SK-N-SH (cell line): ENCODE measurements around the gene C17orf50. TPM values are rescaled to one million over a fixed set of nuclear protein-coding genes. Genes with fewer than 3 reads are reported as not detected.

ENCODE experiments used
- CTCF ChIA-PET: fragments of 300-600, 350-600 bp; formaldehyde crosslinking; extraction: SDS; loops from one replicate; lab custom pipeline; 2021; lab: Yijun Ruan, JAX
- POLR2A ChIA-PET: fragments of 350-600 bp; sonication (Branson Sonifier 250); formaldehyde crosslinking; extraction: SDS; loops from one replicate; lab custom pipeline; 2020; ENCODE audit warnings: antibody characterized with exemption, inconsistent platforms; lab: Yijun Ruan, JAX
- DNase-seq: peaks from one replicate; pipeline ENCODE4 v3.0.0; 2012
- H2AFZ ChIP-seq: fragments of 200-600 bp; sonication (generic); 2 replicates; pipeline ENCODE4 v1.8.1; 2016; ENCODE audit warnings: antibody characterized with exemption, mild to moderate bottlenecking, low read depth
- H3F3A ChIP-seq: fragments of 200-600 bp; sonication (generic); replicated peaks from 2 replicates; pipeline ENCODE3; 2016; ENCODE audit warnings: antibody characterized with exemption, mild to moderate bottlenecking; ENCODE audit not compliant: insufficient read depth
- H3K27ac ChIP-seq, 2 experiments: fragments of 200-500 bp in 1 of 2; fragments of 200-600 bp in 1 of 2; sonication (Bioruptor generic) in 1 of 2; sonication (generic), shearing (Covaris generic) in 1 of 2; 2 replicates each; pipeline versions ENCODE4 v1.5.1 to v1.6.1; 2014 to 2016; ENCODE audit warnings: low read depth in 2 of 2, inconsistent platforms in 1 of 2, low read length in 1 of 2, mild to moderate bottlenecking in 1 of 2, mixed read lengths in 1 of 2
- H3K27me3 ChIP-seq: fragments of 200-600 bp; sonication (generic), shearing (Covaris generic); 2 replicates; pipeline ENCODE4 v1.6.1; 2016; ENCODE audit warnings: mixed run types; ENCODE audit not compliant: insufficient read depth
- H3K36me3 ChIP-seq, 2 experiments: fragments of 200-500 bp in 1 of 2; fragments of 200-600 bp in 1 of 2; sonication (Bioruptor generic) in 1 of 2; sonication (generic) in 1 of 2; replicated peaks in 1 of 2; 2 replicates each; pipeline versions ENCODE3 to v1.5.1; 2014 to 2016; ENCODE audit warnings: low read length in 1 of 2, mild to moderate bottlenecking in 1 of 2; ENCODE audit not compliant: insufficient read depth in 2 of 2, control insufficient read depth in 1 of 2
- H3K4me1 ChIP-seq, 2 experiments: fragments of 200-500 bp in 1 of 2; fragments of 200-600 bp in 1 of 2; sonication (Bioruptor generic) in 1 of 2; sonication (generic), shearing (Covaris generic) in 1 of 2; 2 replicates each; pipeline versions ENCODE4 v1.5.1 to v1.6.1; 2014 to 2016; ENCODE audit warnings: low read depth in 1 of 2, low read length in 1 of 2, mixed run types in 1 of 2; ENCODE audit not compliant: insufficient read depth in 2 of 2, control insufficient read depth in 1 of 2
- H3K4me2 ChIP-seq: fragments of 200-600 bp; sonication (generic), shearing (Covaris generic); 2 replicates; pipeline ENCODE4 v1.6.1; 2017; ENCODE audit warnings: mixed run types
- H3K4me3 ChIP-seq, 2 experiments: fragments of 200-500 bp in 1 of 2; fragments of 200-600 bp in 1 of 2; sonication (Bioruptor generic) in 1 of 2; sonication (generic), shearing (Covaris generic) in 1 of 2; 2 replicates each; pipeline versions ENCODE4 v1.5.1 to v1.8.1; 2014 to 2016; ENCODE audit warnings: low read depth in 2 of 2, inconsistent platforms in 1 of 2, low read length in 1 of 2, mild to moderate bottlenecking in 1 of 2, mixed read lengths in 1 of 2, moderate library complexity in 1 of 2
- H3K79me2 ChIP-seq: fragments of 200-600 bp; sonication (generic); 2 replicates; pipeline ENCODE4 v1.8.1; 2017; ENCODE audit warnings: mild to moderate bottlenecking; ENCODE audit not compliant: insufficient read depth
- H3K9ac ChIP-seq: fragments of 200-600 bp; sonication (generic); 2 replicates; pipeline ENCODE4 v1.6.1; 2017; ENCODE audit warnings: mixed run types
- H3K9me2 ChIP-seq: fragments of 200-600 bp; sonication (generic); 2 replicates; pipeline ENCODE4 v1.6.1; 2017; ENCODE audit warnings: mixed run types
- H3K9me3 ChIP-seq: fragments of 200-600 bp; sonication (generic); 2 replicates; pipeline ENCODE4 v1.6.1; 2017; ENCODE audit warnings: mixed run types, mild to moderate bottlenecking, moderate library complexity
- H4K20me1 ChIP-seq: fragments of 200-600 bp; sonication (generic); 2 replicates; pipeline ENCODE4 v1.6.1; 2017; ENCODE audit warnings: mild to moderate bottlenecking, mixed run types; ENCODE audit not compliant: insufficient read depth
- CHD2 ChIP-seq: fragments of 150-350 bp; IDR thresholded peaks from 2 replicates; pipeline ENCODE4 v1.6.1; 2018; ENCODE audit warnings: low read length; ENCODE audit not compliant: partially characterized antibody
- EP300 ChIP-seq, 2 experiments: IDR thresholded peaks; 2 replicates each; pipeline versions ENCODE4 v1.4.0 to v1.6.1; 2012; ENCODE audit warnings: borderline replicate concordance in 1 of 2, low read depth in 1 of 2, low read length in 1 of 2
- FOSL2 ChIP-seq: IDR thresholded peaks from 2 replicates; pipeline ENCODE4 v1.4.0; 2012; ENCODE audit warnings: low read depth, mild to moderate bottlenecking, moderate library complexity, borderline replicate concordance
- GABPA ChIP-seq: IDR thresholded peaks from 2 replicates; pipeline ENCODE4 v1.4.0; 2012; ENCODE audit warnings: low read depth, mild to moderate bottlenecking
- GATA2 ChIP-seq: sonication (generic); formaldehyde crosslinking; IDR thresholded peaks from 2 replicates; pipeline ENCODE4 v1.5.0; 2020; ENCODE audit warnings: mild to moderate bottlenecking, missing genetic modification reagents
- MEF2A ChIP-seq: IDR thresholded peaks from 2 replicates; pipeline ENCODE4 v1.4.0; 2012; ENCODE audit warnings: low read depth, borderline replicate concordance
- MXI1 ChIP-seq: IDR thresholded peaks from 2 replicates; pipeline ENCODE4 v1.6.1; 2012; ENCODE audit warnings: mild to moderate bottlenecking, low read depth, low read length, improper control_type of control experiment
- NFIC ChIP-seq: IDR thresholded peaks from 2 replicates; pipeline ENCODE4 v1.4.0; 2012; ENCODE audit warnings: borderline replicate concordance
- NRF1 ChIP-seq: IDR thresholded peaks from 2 replicates; pipeline ENCODE4 v1.6.1; 2012; ENCODE audit warnings: low read depth, mild to moderate bottlenecking, low read length
- RXRA ChIP-seq: IDR thresholded peaks from 2 replicates; pipeline ENCODE4 v1.4.0; 2012; ENCODE audit warnings: low read depth, mild to moderate bottlenecking, borderline replicate concordance
- TCF12 ChIP-seq: IDR thresholded peaks from 2 replicates; pipeline ENCODE4 v1.4.0; 2012
- TEAD4 ChIP-seq: IDR thresholded peaks from 2 replicates; pipeline ENCODE4 v1.4.0; 2012; ENCODE audit warnings: mild to moderate bottlenecking, borderline replicate concordance; ENCODE audit not compliant: insufficient read depth
- YY1 ChIP-seq: IDR thresholded peaks from 2 replicates; pipeline ENCODE4 v1.4.0; 2012; ENCODE audit warnings: low read depth, mild to moderate bottlenecking
- WGBS: methylation state at CpG from one replicate; pipeline ENCODE4 v1.1.6; 2017; ENCODE audit warnings: low lambda C conversion rate; 5-methylcytosine and 5-hydroxymethylcytosine counted together
- polyA plus RNA-seq, 3 experiments: library from polyadenylated mRNA; depleted of rRNA; stranded (reverse); fragments of >200 nt; gene quantifications; 2 replicates each; pipeline ENCODE4 v1.2.3, GENCODE V29; 2012
- TF ChIP-seq, protein P1 (sequence below): IDR thresholded peaks from 2 replicates; pipeline ENCODE4 v1.6.1; 2012; ENCODE audit warnings: mild to moderate bottlenecking, low read depth, low read length, moderate library complexity
- TF ChIP-seq, protein P2 (sequence below): IDR thresholded peaks from 2 replicates; pipeline ENCODE4 v1.4.0; 2012; ENCODE audit warnings: low read depth, borderline replicate concordance
- TF ChIP-seq, protein P3 (sequence below): fragments of 200-600 bp; sonication (generic); IDR thresholded peaks from 2 replicates; pipeline ENCODE4 v1.6.1; 2017; ENCODE audit warnings: antibody characterized with exemption, mild to moderate bottlenecking, moderate library complexity
- TF ChIP-seq, protein P4 (sequence below): fragments of 150-350 bp; IDR thresholded peaks from 2 replicates; pipeline ENCODE4 v1.6.1; 2017; ENCODE audit warnings: antibody characterized with exemption, low read length, low read depth, borderline replicate concordance
- TF ChIP-seq, protein P5 (sequence below): fragments of 150-350 bp; IDR thresholded peaks from 2 replicates; pipeline ENCODE4 v1.6.1; 2016; ENCODE audit warnings: mild to moderate bottlenecking, low read depth, low read length
- TF ChIP-seq, protein P6 (sequence below): IDR thresholded peaks from 2 replicates; pipeline ENCODE4 v1.4.0; 2012; ENCODE audit warnings: low read depth, borderline replicate concordance

Gene C17orf50
- polyA plus RNA-seq, 1 of the 3 experiments (the other 2 are of a cell fraction), result 0.05 TPM

DNA sequence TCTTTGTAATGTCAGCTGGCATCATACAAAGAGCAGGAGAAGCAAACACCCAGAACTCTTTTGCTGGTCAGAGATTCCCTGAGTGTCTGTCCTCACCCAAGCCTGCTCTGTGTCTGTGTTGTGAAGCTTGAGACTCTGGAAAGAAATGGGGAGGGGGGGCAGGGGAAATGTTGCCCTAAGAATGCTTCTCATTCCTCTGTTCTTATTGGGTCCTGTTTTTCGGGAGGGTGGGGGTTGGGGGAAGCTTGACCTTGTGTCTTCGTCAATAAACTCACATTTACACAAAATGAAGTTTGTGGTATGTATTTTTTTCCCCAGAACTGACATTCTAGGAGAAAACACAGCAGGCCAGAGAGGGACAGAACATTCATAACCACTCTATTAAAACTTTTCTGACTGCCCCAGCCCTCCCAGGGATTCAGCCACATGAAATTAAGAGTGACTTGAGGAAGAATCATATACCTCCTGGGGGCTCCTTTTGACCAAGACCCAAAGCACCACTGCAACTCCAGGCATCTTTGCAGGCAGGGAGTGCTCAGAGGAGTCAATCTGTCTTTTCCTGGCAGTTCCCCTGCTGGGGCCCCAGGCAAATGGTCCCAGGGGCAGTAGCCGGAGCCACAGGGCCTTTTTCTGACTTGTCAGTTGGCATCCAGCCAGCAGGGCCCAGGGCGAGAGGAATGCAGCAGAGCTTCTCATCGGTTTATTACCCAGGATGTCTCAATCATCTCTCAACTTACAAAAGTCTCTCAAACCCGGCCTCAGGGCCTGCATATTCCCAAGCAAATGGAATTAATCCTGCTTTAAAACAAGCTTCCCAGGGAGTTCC, 34.3 kb upstream of the C17orf50 start:
- H4K20me1 ChIP-seq, result peaks cover 7% of the 10 kb centered on the region
- ChIA-PET CTCF (interaction anchor here (0.6 to 3.2 kb wide), 4 partner anchors 21 to 113 kb away, joined by 3 to 16 read pairs (median 4); no protein-coding TSS in a partner anchor), POLR2A (no interaction called here)
- peaks cover 15% of the 10 kb centered on the region for H3F3A ChIP-seq
- H3K4me2 ChIP-seq, result peak overlapping the region; percentile 66
- no peak overlapping the region for H2AFZ ChIP-seq
- H3K9ac ChIP-seq, result no peak overlapping the region
- peaks cover 25 to 44% of the 10 kb centered on the region in 2 experiments for H3K36me3 ChIP-seq
- H3K9me3 ChIP-seq, result no peaks in the 10 kb centered on the region
- H3K27ac ChIP-seq, result peak overlapping the region; percentile 67 to 83
- H3K4me1 ChIP-seq, result peaks cover 18 to 23% of the 10 kb centered on the region in 2 experiments; a peak in 3 of 4 replicates
- no peak overlapping the region for H3K4me3 ChIP-seq
- no peaks in the 10 kb centered on the region for H3K79me2 ChIP-seq
- no peaks in the 10 kb centered on the region for H3K27me3 ChIP-seq
- WGBS, result 38% methylated on average over 6 of the region's 6 CpGs
- no peak for DNase-seq
- H3K9me2 ChIP-seq, result no peaks in the 10 kb centered on the region
- TF ChIP-seq, protein P1, sequence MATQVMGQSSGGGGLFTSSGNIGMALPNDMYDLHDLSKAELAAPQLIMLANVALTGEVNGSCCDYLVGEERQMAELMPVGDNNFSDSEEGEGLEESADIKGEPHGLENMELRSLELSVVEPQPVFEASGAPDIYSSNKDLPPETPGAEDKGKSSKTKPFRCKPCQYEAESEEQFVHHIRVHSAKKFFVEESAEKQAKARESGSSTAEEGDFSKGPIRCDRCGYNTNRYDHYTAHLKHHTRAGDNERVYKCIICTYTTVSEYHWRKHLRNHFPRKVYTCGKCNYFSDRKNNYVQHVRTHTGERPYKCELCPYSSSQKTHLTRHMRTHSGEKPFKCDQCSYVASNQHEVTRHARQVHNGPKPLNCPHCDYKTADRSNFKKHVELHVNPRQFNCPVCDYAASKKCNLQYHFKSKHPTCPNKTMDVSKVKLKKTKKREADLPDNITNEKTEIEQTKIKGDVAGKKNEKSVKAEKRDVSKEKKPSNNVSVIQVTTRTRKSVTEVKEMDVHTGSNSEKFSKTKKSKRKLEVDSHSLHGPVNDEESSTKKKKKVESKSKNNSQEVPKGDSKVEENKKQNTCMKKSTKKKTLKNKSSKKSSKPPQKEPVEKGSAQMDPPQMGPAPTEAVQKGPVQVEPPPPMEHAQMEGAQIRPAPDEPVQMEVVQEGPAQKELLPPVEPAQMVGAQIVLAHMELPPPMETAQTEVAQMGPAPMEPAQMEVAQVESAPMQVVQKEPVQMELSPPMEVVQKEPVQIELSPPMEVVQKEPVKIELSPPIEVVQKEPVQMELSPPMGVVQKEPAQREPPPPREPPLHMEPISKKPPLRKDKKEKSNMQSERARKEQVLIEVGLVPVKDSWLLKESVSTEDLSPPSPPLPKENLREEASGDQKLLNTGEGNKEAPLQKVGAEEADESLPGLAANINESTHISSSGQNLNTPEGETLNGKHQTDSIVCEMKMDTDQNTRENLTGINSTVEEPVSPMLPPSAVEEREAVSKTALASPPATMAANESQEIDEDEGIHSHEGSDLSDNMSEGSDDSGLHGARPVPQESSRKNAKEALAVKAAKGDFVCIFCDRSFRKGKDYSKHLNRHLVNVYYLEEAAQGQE, result no peak
- peak; percentile 52; the same call in 1 of the 2 replicates for TF ChIP-seq TCF12
- no peak for TF ChIP-seq GATA2
- no peak for TF ChIP-seq CHD2
- TF ChIP-seq FOSL2, result no peak
- TF ChIP-seq, protein P2, sequence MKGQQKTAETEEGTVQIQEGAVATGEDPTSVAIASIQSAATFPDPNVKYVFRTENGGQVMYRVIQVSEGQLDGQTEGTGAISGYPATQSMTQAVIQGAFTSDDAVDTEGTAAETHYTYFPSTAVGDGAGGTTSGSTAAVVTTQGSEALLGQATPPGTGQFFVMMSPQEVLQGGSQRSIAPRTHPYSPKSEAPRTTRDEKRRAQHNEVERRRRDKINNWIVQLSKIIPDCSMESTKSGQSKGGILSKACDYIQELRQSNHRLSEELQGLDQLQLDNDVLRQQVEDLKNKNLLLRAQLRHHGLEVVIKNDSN, result no peak
- TF ChIP-seq, protein P3, sequence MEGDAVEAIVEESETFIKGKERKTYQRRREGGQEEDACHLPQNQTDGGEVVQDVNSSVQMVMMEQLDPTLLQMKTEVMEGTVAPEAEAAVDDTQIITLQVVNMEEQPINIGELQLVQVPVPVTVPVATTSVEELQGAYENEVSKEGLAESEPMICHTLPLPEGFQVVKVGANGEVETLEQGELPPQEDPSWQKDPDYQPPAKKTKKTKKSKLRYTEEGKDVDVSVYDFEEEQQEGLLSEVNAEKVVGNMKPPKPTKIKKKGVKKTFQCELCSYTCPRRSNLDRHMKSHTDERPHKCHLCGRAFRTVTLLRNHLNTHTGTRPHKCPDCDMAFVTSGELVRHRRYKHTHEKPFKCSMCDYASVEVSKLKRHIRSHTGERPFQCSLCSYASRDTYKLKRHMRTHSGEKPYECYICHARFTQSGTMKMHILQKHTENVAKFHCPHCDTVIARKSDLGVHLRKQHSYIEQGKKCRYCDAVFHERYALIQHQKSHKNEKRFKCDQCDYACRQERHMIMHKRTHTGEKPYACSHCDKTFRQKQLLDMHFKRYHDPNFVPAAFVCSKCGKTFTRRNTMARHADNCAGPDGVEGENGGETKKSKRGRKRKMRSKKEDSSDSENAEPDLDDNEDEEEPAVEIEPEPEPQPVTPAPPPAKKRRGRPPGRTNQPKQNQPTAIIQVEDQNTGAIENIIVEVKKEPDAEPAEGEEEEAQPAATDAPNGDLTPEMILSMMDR, result no peak
- 0 out of 2 replicates have a peak, but pooled peaks have one; percentile 14 for TF ChIP-seq RXRA
- TF ChIP-seq, protein P4, sequence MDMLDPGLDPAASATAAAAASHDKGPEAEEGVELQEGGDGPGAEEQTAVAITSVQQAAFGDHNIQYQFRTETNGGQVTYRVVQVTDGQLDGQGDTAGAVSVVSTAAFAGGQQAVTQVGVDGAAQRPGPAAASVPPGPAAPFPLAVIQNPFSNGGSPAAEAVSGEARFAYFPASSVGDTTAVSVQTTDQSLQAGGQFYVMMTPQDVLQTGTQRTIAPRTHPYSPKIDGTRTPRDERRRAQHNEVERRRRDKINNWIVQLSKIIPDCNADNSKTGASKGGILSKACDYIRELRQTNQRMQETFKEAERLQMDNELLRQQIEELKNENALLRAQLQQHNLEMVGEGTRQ, result no peak
- TF ChIP-seq, protein P5, sequence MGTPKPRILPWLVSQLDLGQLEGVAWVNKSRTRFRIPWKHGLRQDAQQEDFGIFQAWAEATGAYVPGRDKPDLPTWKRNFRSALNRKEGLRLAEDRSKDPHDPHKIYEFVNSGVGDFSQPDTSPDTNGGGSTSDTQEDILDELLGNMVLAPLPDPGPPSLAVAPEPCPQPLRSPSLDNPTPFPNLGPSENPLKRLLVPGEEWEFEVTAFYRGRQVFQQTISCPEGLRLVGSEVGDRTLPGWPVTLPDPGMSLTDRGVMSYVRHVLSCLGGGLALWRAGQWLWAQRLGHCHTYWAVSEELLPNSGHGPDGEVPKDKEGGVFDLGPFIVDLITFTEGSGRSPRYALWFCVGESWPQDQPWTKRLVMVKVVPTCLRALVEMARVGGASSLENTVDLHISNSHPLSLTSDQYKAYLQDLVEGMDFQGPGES, result no peak
- TF ChIP-seq NRF1, result no peak
- TF ChIP-seq, protein P6, sequence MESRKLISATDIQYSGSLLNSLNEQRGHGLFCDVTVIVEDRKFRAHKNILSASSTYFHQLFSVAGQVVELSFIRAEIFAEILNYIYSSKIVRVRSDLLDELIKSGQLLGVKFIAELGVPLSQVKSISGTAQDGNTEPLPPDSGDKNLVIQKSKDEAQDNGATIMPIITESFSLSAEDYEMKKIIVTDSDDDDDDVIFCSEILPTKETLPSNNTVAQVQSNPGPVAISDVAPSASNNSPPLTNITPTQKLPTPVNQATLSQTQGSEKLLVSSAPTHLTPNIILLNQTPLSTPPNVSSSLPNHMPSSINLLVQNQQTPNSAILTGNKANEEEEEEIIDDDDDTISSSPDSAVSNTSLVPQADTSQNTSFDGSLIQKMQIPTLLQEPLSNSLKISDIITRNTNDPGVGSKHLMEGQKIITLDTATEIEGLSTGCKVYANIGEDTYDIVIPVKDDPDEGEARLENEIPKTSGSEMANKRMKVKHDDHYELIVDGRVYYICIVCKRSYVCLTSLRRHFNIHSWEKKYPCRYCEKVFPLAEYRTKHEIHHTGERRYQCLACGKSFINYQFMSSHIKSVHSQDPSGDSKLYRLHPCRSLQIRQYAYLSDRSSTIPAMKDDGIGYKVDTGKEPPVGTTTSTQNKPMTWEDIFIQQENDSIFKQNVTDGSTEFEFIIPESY, result no peak
- no peak for TF ChIP-seq MEF2A
- TF ChIP-seq TEAD4, result no peak
- TF ChIP-seq EP300 (IDR thresholded peaks at IDR 0.05; ENCODE audit: borderline replicate concordance in 1 of 2, low read depth in 1 of 2, low read length in 1 of 2), result peak; percentile 8 to 11; a peak in 2 of 4 replicates
- TF ChIP-seq YY1, result no peak
- TF ChIP-seq MXI1, result 0 out of 2 replicates have a peak, but pooled peaks have one; percentile 21
- TF ChIP-seq NFIC, result peak; percentile 90
- TF ChIP-seq GABPA, result no peak
